H1 (cell line): ENCODE measurements around the gene SLC2A2. TPM values are rescaled to one million over a fixed set of nuclear protein-coding genes. Genes with fewer than 3 reads are reported as not detected.

Experiments used
- CTCF ChIA-PET: fragments of 300-600 bp; sonication (Branson Sonifier 250); formaldehyde crosslinking; loops from one replicate; lab custom pipeline; 2021; ENCODE audit not compliant: partially characterized antibody; lab: Charles Lee
- POLR2A ChIA-PET: fragments of 300-600 bp; sonication (Branson Sonifier 250); formaldehyde crosslinking; loops from one replicate; lab custom pipeline; 2021; ENCODE audit warnings: inconsistent platforms; ENCODE audit not compliant: partially characterized antibody; lab: Charles Lee
- DNase-seq, 2 experiments: peaks; one replicate each; pipeline versions ENCODE4 v3.0.0 to v3.0.0-alpha.2; 2010 to 2022; ENCODE audit warnings: low spot score in 2 of 2, low read depth in 1 of 2, mixed read lengths in 1 of 2
- FAIRE-seq: peaks from 2 replicates; lab custom pipeline; 2011; peaks lifted over from hg19 to GRCh38; lab: Jason Lieb, UNC
- H2AFZ ChIP-seq: 2 replicates; pipeline ENCODE4 v1.8.1; 2012; ENCODE audit warnings: low read length, inconsistent platforms
- H2AK5ac ChIP-seq: 2 replicates; pipeline ENCODE4 v1.6.1; 2013; ENCODE audit warnings: low read depth, low read length
- H2BK120ac ChIP-seq: replicated peaks from 2 replicates; pipeline ENCODE3; 2013; ENCODE audit warnings: low read depth, low read length, inconsistent platforms
- H2BK12ac ChIP-seq: 2 replicates; pipeline ENCODE4 v1.6.1; 2013; ENCODE audit warnings: low read depth, low read length
- H2BK15ac ChIP-seq: 2 replicates; pipeline ENCODE4 v1.6.1; 2013; ENCODE audit warnings: low read length
- H2BK20ac ChIP-seq: 2 replicates; pipeline ENCODE4 v1.6.1; 2013; ENCODE audit warnings: low read length
- H2BK5ac ChIP-seq: 2 replicates; pipeline ENCODE4 v1.6.1; 2013; ENCODE audit warnings: low read depth, low read length
- H3K14ac ChIP-seq: 2 replicates; pipeline ENCODE4 v1.6.1; 2013; ENCODE audit warnings: inconsistent platforms; ENCODE audit not compliant: insufficient read length
- H3K18ac ChIP-seq: 2 replicates; pipeline ENCODE4 v1.6.1; 2013; ENCODE audit warnings: low read length; ENCODE audit errors: extremely low read depth
- H3K23ac ChIP-seq: 2 replicates; pipeline ENCODE4 v1.6.1; 2013; ENCODE audit warnings: inconsistent platforms; ENCODE audit not compliant: insufficient read length
- H3K23me2 ChIP-seq: 2 replicates; pipeline ENCODE4 v1.6.1; 2013; ENCODE audit warnings: low read depth, low read length
- H3K27ac ChIP-seq: 2 replicates; pipeline ENCODE4 v1.6.1; 2011; ENCODE audit warnings: low read depth, low read length, inconsistent platforms
- H3K27me3 ChIP-seq, 4 experiments: replicated peaks in 1 of 4; 1 replicate in 1 of 4; 2 replicates in 3 of 4; pipeline versions ENCODE4 v1.6.1 to v1.8.1; 2011 to 2013; ENCODE audit warnings: low read length in 3 of 4, mild to moderate bottlenecking in 3 of 4, inconsistent platforms in 2 of 4, mixed read lengths in 2 of 4, moderate library complexity in 1 of 4; ENCODE audit not compliant: control insufficient read depth in 3 of 4, insufficient read depth in 3 of 4; ENCODE audit errors: extremely low read depth in 1 of 4
- H3K36me3 ChIP-seq, 4 experiments: 2 replicates each; pipeline versions ENCODE4 v1.6.1 to v1.8.1; 2011 to 2013; ENCODE audit warnings: mild to moderate bottlenecking in 4 of 4, low read length in 3 of 4, moderate library complexity in 2 of 4, control low read depth in 1 of 4, inconsistent platforms in 1 of 4; ENCODE audit not compliant: insufficient read depth in 4 of 4, control insufficient read depth in 2 of 4
- H3K4ac ChIP-seq: replicated peaks from 2 replicates; pipeline ENCODE3; 2013; ENCODE audit warnings: low read length, low read depth, mixed read lengths, inconsistent platforms; ENCODE audit not compliant: insufficient read length
- H3K4me1 ChIP-seq, 4 experiments: replicated peaks in 1 of 4; 1 replicate in 1 of 4; 2 replicates in 3 of 4; pipeline versions ENCODE4 v1.6.1 to v1.8.1; 2011 to 2013; ENCODE audit warnings: low read length in 3 of 4, inconsistent platforms in 2 of 4, mixed read lengths in 1 of 4; ENCODE audit not compliant: insufficient read depth in 4 of 4, control insufficient read depth in 3 of 4
- H3K4me2 ChIP-seq, 2 experiments: 2 replicates each; pipeline versions ENCODE4 v1.6.1 to v1.8.1; 2011 to 2013; ENCODE audit warnings: low read depth in 2 of 2, low read length in 2 of 2, control low read depth in 1 of 2, inconsistent platforms in 1 of 2, mild to moderate bottlenecking in 1 of 2; ENCODE audit not compliant: insufficient read depth in 1 of 2
- H3K4me3 ChIP-seq, 4 experiments: fragments of 200-600, 300-600 bp in 1 of 4; sonication (generic), shearing (Covaris generic), sonication (Bioruptor Twin) in 1 of 4; 2 replicates each; pipeline versions ENCODE4 v1.5.1 to v1.8.1; 2011 to 2016; ENCODE audit warnings: low read length in 4 of 4, low read depth in 3 of 4, control low read depth in 2 of 4, inconsistent platforms in 2 of 4, mild to moderate bottlenecking in 2 of 4, mixed read lengths in 1 of 4, moderate library complexity in 1 of 4; ENCODE audit not compliant: insufficient read depth in 2 of 4; ENCODE audit errors: extremely low read depth in 1 of 4
- H3K56ac ChIP-seq: replicated peaks from 2 replicates; pipeline ENCODE3; 2013; ENCODE audit warnings: low read depth, mild to moderate bottlenecking, mixed read lengths, low read length, inconsistent platforms; ENCODE audit not compliant: insufficient read length
- H3K79me1 ChIP-seq: 2 replicates; pipeline ENCODE4 v1.6.1; 2013; ENCODE audit warnings: low read depth, low read length, control low read depth
- H3K79me2 ChIP-seq, 2 experiments: 2 replicates each; pipeline versions ENCODE4 v1.6.1 to v1.8.1; 2012 to 2013; ENCODE audit warnings: low read length in 2 of 2, mild to moderate bottlenecking in 2 of 2, inconsistent platforms in 1 of 2; ENCODE audit not compliant: insufficient read depth in 2 of 2, control insufficient read depth in 1 of 2
- H3K9ac ChIP-seq, 4 experiments: replicated peaks in 1 of 4; 1 replicate in 1 of 4; 2 replicates in 3 of 4; pipeline versions ENCODE4 v1.6.1 to v1.8.1; 2011 to 2013; ENCODE audit warnings: low read depth in 3 of 4, low read length in 3 of 4, control low read depth in 2 of 4, mild to moderate bottlenecking in 2 of 4, moderate library complexity in 2 of 4, inconsistent platforms in 1 of 4; ENCODE audit errors: extremely low read depth in 1 of 4
- H3K9me3 ChIP-seq, 2 experiments: 2 replicates each; pipeline versions ENCODE4 v1.6.1 to v1.8.1; 2012 to 2013; ENCODE audit warnings: mild to moderate bottlenecking in 2 of 2, moderate library complexity in 2 of 2, control low read depth in 1 of 2, inconsistent platforms in 1 of 2, low read depth in 1 of 2, low read length in 1 of 2, mixed read lengths in 1 of 2; ENCODE audit not compliant: insufficient read depth in 2 of 2
- H4K20me1 ChIP-seq, 2 experiments: replicated peaks in 1 of 2; 2 replicates each; pipeline versions ENCODE3 to v1.8.1; 2011 to 2013; ENCODE audit warnings: inconsistent platforms in 2 of 2, low read length in 2 of 2, mild to moderate bottlenecking in 1 of 2; ENCODE audit not compliant: insufficient read depth in 2 of 2, control insufficient read depth in 1 of 2
- H4K5ac ChIP-seq: 2 replicates; pipeline ENCODE4 v1.6.1; 2013; ENCODE audit warnings: low read length, low read depth, mixed read lengths, inconsistent platforms; ENCODE audit not compliant: insufficient read length
- H4K8ac ChIP-seq: 2 replicates; pipeline ENCODE4 v1.8.0; 2013; ENCODE audit warnings: mild to moderate bottlenecking, moderate library complexity, low read length, inconsistent platforms; ENCODE audit not compliant: insufficient read depth; ENCODE audit errors: extremely low read depth
- H4K91ac ChIP-seq: replicated peaks from 2 replicates; pipeline ENCODE3; 2013; ENCODE audit warnings: low read length, mixed read lengths, inconsistent platforms; ENCODE audit not compliant: insufficient read length
- BCL11A ChIP-seq, 2 experiments: IDR thresholded peaks; one replicate each; pipeline ENCODE4 v1.6.1; 2011; ENCODE audit warnings: low read depth in 2 of 2, low read length in 2 of 2, mild to moderate bottlenecking in 2 of 2
- CEBPB ChIP-seq: IDR thresholded peaks from 2 replicates; pipeline ENCODE4 v1.6.1; 2012; ENCODE audit warnings: low read depth, low read length
- CHD2 ChIP-seq: IDR thresholded peaks from 2 replicates; pipeline ENCODE4 v1.6.1; 2012; ENCODE audit warnings: low read length, improper control_type of control experiment
- GABPA ChIP-seq: IDR thresholded peaks from 2 replicates; pipeline ENCODE4 v1.6.1; 2011; ENCODE audit warnings: mild to moderate bottlenecking, low read length, moderate library complexity, borderline replicate concordance; ENCODE audit not compliant: insufficient read depth
- KDM4A ChIP-seq: IDR thresholded peaks from one replicate; pipeline ENCODE4 v1.7.1; 2012; ENCODE audit warnings: low read depth, mild to moderate bottlenecking, moderate library complexity, low read length, inconsistent platforms; ENCODE audit not compliant: severe bottlenecking
- POLR2AphosphoS5 ChIP-seq: IDR thresholded peaks from 2 replicates; pipeline ENCODE4 v1.6.1; 2011; ENCODE audit warnings: low read depth, low read length
- RNF2 ChIP-seq: fragments of 200-900, 300-1000 bp; sonication (generic); IDR thresholded peaks from 2 replicates; pipeline ENCODE4 v1.7.1; 2016; ENCODE audit warnings: borderline replicate concordance, low read depth, mild to moderate bottlenecking, antibody characterized with exemption, low read length; ENCODE audit not compliant: poor library complexity, severe bottlenecking; ENCODE audit errors: missing control alignments
- RXRA ChIP-seq: IDR thresholded peaks from 2 replicates; pipeline ENCODE4 v1.6.1; 2011; ENCODE audit warnings: low read depth, mild to moderate bottlenecking, low read length, moderate library complexity; ENCODE audit not compliant: insufficient read depth
- SIX5 ChIP-seq: IDR thresholded peaks from 2 replicates; pipeline ENCODE4 v1.6.1; 2011; ENCODE audit warnings: mild to moderate bottlenecking, low read depth, low read length
- SP4 ChIP-seq: IDR thresholded peaks from 2 replicates; pipeline ENCODE4 v1.6.1; 2012; ENCODE audit warnings: low read length, inconsistent platforms
- USF2 ChIP-seq: IDR thresholded peaks from 2 replicates; pipeline ENCODE4 v1.6.1; 2011; ENCODE audit warnings: low read length, improper control_type of control experiment
- WGBS, 2 experiments: shearing (Covaris generic) in 1 of 2; methylation state at CpG; one replicate each; pipeline versions ENCODE4 v1.1.6 to v1.1.7; 2013 to 2015; ENCODE audit warnings: low lambda C conversion rate in 2 of 2, mixed read lengths in 2 of 2, inconsistent platforms in 1 of 2, low coverage in 1 of 2, missing lambda C conversion rate in 1 of 2; ENCODE audit not compliant: insufficient replicate concordance in 2 of 2, insufficient coverage in 1 of 2, insufficient read length in 1 of 2; ENCODE audit errors: extremely low coverage in 1 of 2, missing lambda C conversion rate in 1 of 2; 5-methylcytosine and 5-hydroxymethylcytosine counted together
- polyA plus RNA-seq, 7 experiments: library from polyadenylated mRNA; depleted of rRNA in 3 of 7; stranded (reverse) in 5 of 7; unstranded in 2 of 7; fragments of >200 nt in 5 of 7; fragments of 200-250 nt in 2 of 7; gene quantifications; 1 replicate in 5 of 7; 2 replicates in 1 of 7; 4 replicates in 1 of 7; pipeline versions ENCODE4 v1.2.1 to v1.2.3, GENCODE V29; 2011 to 2013; ENCODE audit warnings: missing spikeins in 2 of 7, mixed read lengths in 2 of 7
- total RNA-seq: library from RNA; stranded (reverse); fragmentation: NEBNext Ultra II Directional; extraction: Animal tissue kit (Norgen Biotek cat#: 25700); gene quantifications from 2 replicates; pipeline ENCODE4 v1.2.1, GENCODE V29; 2021

SLC2A2 gene
- total and polyA plus RNA-seq, 2 of the 8 experiments (the other 6 are each of a cell fraction or from before 2014, with no cell fraction given): not detected

- H3K23ac ChIP-seq: no peak overlapping the region
- FAIRE-seq (no peak), DNase-seq (no peak)
- H4K8ac ChIP-seq: no peak overlapping the region
- peaks cover 0 to 5% (median 0%) of the 10 kb centered on the region in 4 experiments; a peak in 2 of 8 replicates for H3K36me3 ChIP-seq
- H2AK5ac ChIP-seq: no peak overlapping the region
- H2AFZ ChIP-seq: no peak overlapping the region
- H2BK5ac ChIP-seq: no peak overlapping the region
- H3K4me1 ChIP-seq: peaks cover 0 to 8% (median 4%) of the 10 kb centered on the region in 4 experiments; a peak in 6 of 7 replicates
- ChIA-PET POLR2A (interaction anchor here (0.7 kb wide), 1 partner anchor 265 kb away, joined by 3 read pairs; no protein-coding TSS in a partner anchor), CTCF (interaction anchor here (0.9 kb wide), 1 partner anchor 17 kb away, joined by 5 read pairs; no protein-coding TSS in a partner anchor)
- H2BK12ac ChIP-seq: no peak overlapping the region
- no peak overlapping the region for H2BK120ac ChIP-seq
- H3K18ac ChIP-seq: no peak overlapping the region
- H3K23me2 ChIP-seq: no peaks in the 10 kb centered on the region
- no peak overlapping the region for H3K4ac ChIP-seq
- no peak overlapping the region for H3K9ac ChIP-seq
- H2BK15ac ChIP-seq: no peak overlapping the region
- H2BK20ac ChIP-seq: no peak overlapping the region
- no peaks in the 10 kb centered on the region for H3K9me3 ChIP-seq
- no peak overlapping the region for H3K14ac ChIP-seq
- WGBS, 2 experiments: 88% methylated on average over 6 of the region's 6 CpGs; no CpG with 5 or more reads in 1 of the 2 experiments
- no peak overlapping the region for H3K56ac ChIP-seq
- no peaks in the 10 kb centered on the region for H4K20me1 ChIP-seq
- no peak overlapping the region for H4K5ac ChIP-seq
- H3K79me1 ChIP-seq: no peaks in the 10 kb centered on the region
- H3K27me3 ChIP-seq: no peaks in the 10 kb centered on the region
- no peak overlapping the region for H3K4me2 ChIP-seq
- no peak overlapping the region for H4K91ac ChIP-seq
- no peaks in the 10 kb centered on the region for H3K79me2 ChIP-seq
- no peak overlapping the region for H3K27ac ChIP-seq
- no peak overlapping the region for H3K4me3 ChIP-seq
- TF ChIP-seq BCL11A (IDR thresholded peaks at IDR 0.05; ENCODE audit: low read depth in 2 of 2, low read length in 2 of 2) (no peak), SP4 (no peak), USF2 (no peak), RXRA (no peak), CHD2 (no peak), KDM4A (no peak), GABPA (no peak), POLR2AphosphoS5 (no peak), CEBPB (no peak), RNF2 (no peak), SIX5 (no peak)
These were observed 39.7 kb upstream of the SLC2A2 start for GRCh38 chr3:171066206-171066605.
